Measurements from ENCODE around the gene HCFC1. TPM values are rescaled to one million over a fixed set of nuclear protein-coding genes. Genes with fewer than 3 reads are reported as not detected.

Gene HCFC1
- polyA plus RNA-seq, 1 of the 3 experiments (the other 2 are of a cell fraction): 9.5 TPM

DNA sequence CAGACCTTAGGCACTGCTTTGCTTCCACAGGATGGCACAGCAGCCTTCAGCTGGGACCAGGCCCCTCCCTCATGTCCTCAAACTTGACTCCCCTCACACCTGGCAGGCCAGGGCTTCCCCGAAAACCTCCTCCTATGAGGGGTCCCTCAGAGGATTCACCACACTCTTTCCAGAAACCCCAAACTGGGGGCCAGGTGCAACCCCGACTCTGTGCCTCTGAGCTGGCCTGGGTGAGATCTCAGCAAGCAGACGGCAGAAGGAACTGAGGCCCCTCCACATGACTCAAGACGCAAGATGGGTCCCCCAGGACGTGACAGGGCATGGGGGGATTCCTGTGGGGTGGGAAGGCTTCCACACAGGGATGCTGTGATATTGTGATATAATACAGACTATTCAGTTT, 6.2 kb downstream of the HCFC1 start (continued):
- no peak for TF ChIP-seq SMC3 (IDR thresholded peaks at IDR 0.05; ENCODE audit: low read depth, low read length)

DNA sequence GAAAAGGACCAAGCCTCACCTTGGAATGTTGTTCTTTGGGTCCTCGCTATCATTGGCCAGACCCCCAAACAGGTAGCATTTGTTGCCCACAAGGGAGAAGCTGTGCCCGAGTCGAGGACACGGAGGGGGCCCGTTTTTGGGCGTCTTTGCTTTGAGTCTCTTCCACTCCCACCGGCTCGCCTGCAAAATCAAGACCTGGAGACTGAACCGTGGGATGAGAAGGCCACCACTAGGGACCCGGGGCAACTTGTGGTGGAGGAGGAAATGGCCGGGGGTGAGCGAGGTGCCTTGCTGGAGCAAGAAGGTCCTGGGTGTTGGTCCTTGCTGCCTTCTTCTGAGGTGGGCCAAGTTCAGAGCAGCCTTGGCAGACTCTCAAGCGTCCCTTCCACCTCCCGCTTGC, 7.5 kb downstream of the HCFC1 start:
- Histone ChIP-seq H4K20me1 (ENCODE audit: insufficient read depth) (peaks cover 77% of the 10 kb centered on the region), H3K79me2 (ENCODE audit: insufficient read depth) (peaks cover 70% of the 10 kb centered on the region), H3K4me2 (no peak overlapping the region), H3F3A (replicated peaks; ENCODE audit: insufficient read depth) (no peaks in the 10 kb centered on the region), H3K27me3 (ENCODE audit: insufficient read depth) (no peaks in the 10 kb centered on the region), H3K9me2 (no peaks in the 10 kb centered on the region), H3K4me3 (ENCODE audit: low read depth in 2 of 2, low read length in 1 of 2) (no peak overlapping the region), H3K4me1 (ENCODE audit: control insufficient read depth in 1 of 2, insufficient read depth in 2 of 2, low read depth in 1 of 2, low read length in 1 of 2) (peaks cover 16 to 27% of the 10 kb centered on the region in 2 experiments; a peak in 2 of 4 replicates), H3K36me3 (replicated peaks in 1 of 2; ENCODE audit: control insufficient read depth in 1 of 2, insufficient read depth in 2 of 2, low read length in 1 of 2) (peaks cover 12 to 59% of the 10 kb centered on the region in 2 experiments), H2AFZ (ENCODE audit: low read depth) (no peak overlapping the region), H3K9ac (no peak overlapping the region), H3K9me3 (no peaks in the 10 kb centered on the region), H3K27ac (ENCODE audit: low read depth in 2 of 2, low read length in 1 of 2) (no peak overlapping the region)
- ChIA-PET CTCF (interaction anchor here (11.6 kb wide), 1 partner anchor 15 kb away, joined by 179 read pairs; the partner anchor contains the start of gene RENBP), POLR2A (no interaction called here)
- WGBS (ENCODE audit: low lambda C conversion rate): 100% methylated on average over 4 of the region's 14 CpGs
- TF ChIP-seq EZH2phosphoT487 (IDR thresholded peaks at IDR 0.05; ENCODE audit: borderline replicate concordance, low read depth): no peak
- no peak for TF ChIP-seq TCF12 (IDR thresholded peaks at IDR 0.05)
- no peak for TF ChIP-seq POLR2AphosphoS5 (IDR thresholded peaks at IDR 0.05; ENCODE audit: low read depth, low read length)
- no peak for TF ChIP-seq TEAD4 (IDR thresholded peaks at IDR 0.05; ENCODE audit: borderline replicate concordance, insufficient read depth)
- TF ChIP-seq, protein P1, sequence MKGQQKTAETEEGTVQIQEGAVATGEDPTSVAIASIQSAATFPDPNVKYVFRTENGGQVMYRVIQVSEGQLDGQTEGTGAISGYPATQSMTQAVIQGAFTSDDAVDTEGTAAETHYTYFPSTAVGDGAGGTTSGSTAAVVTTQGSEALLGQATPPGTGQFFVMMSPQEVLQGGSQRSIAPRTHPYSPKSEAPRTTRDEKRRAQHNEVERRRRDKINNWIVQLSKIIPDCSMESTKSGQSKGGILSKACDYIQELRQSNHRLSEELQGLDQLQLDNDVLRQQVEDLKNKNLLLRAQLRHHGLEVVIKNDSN (IDR thresholded peaks at IDR 0.05; ENCODE audit: borderline replicate concordance, low read depth): no peak
- no peak for TF ChIP-seq YY1 (IDR thresholded peaks at IDR 0.05; ENCODE audit: low read depth)
- TF ChIP-seq, protein P2, sequence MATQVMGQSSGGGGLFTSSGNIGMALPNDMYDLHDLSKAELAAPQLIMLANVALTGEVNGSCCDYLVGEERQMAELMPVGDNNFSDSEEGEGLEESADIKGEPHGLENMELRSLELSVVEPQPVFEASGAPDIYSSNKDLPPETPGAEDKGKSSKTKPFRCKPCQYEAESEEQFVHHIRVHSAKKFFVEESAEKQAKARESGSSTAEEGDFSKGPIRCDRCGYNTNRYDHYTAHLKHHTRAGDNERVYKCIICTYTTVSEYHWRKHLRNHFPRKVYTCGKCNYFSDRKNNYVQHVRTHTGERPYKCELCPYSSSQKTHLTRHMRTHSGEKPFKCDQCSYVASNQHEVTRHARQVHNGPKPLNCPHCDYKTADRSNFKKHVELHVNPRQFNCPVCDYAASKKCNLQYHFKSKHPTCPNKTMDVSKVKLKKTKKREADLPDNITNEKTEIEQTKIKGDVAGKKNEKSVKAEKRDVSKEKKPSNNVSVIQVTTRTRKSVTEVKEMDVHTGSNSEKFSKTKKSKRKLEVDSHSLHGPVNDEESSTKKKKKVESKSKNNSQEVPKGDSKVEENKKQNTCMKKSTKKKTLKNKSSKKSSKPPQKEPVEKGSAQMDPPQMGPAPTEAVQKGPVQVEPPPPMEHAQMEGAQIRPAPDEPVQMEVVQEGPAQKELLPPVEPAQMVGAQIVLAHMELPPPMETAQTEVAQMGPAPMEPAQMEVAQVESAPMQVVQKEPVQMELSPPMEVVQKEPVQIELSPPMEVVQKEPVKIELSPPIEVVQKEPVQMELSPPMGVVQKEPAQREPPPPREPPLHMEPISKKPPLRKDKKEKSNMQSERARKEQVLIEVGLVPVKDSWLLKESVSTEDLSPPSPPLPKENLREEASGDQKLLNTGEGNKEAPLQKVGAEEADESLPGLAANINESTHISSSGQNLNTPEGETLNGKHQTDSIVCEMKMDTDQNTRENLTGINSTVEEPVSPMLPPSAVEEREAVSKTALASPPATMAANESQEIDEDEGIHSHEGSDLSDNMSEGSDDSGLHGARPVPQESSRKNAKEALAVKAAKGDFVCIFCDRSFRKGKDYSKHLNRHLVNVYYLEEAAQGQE (IDR thresholded peaks at IDR 0.05; ENCODE audit: low read depth, low read length): no peak
- TF ChIP-seq ELF1 (IDR thresholded peaks at IDR 0.05): no peak
- TF ChIP-seq GATA2 (CRISPR knock-in tag; IDR thresholded peaks at IDR 0.05): no peak
- no peak for TF ChIP-seq MEF2A (IDR thresholded peaks at IDR 0.05; ENCODE audit: borderline replicate concordance, low read depth)
- no peak for DNase-seq

DNA sequence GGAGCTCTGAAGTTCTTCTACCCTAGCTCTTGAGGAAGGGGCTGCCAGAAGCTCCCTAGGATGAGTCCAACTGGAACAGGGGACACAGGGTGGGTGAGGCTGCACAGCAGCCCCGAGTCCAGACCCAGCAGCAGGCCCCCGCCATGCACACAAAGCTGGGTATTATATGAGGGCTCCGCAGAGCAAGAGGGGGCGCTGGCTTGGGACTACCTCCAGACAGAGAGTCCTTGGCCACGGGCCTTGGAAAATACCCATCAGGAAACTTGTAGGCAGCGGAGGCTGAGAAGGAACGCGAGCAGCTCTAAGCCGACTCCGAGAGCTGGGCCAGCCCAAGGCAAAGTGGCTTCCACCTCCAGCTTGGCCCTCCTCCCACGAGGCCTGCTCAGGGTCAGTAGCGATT, 8.1 kb downstream of the HCFC1 start:
- POLR2A ChIA-PET: no interaction called here
- no peak for DNase-seq
- TF ChIP-seq, protein P1 (IDR thresholded peaks at IDR 0.05; ENCODE audit: borderline replicate concordance, low read depth): no peak
- TF ChIP-seq, protein P3, sequence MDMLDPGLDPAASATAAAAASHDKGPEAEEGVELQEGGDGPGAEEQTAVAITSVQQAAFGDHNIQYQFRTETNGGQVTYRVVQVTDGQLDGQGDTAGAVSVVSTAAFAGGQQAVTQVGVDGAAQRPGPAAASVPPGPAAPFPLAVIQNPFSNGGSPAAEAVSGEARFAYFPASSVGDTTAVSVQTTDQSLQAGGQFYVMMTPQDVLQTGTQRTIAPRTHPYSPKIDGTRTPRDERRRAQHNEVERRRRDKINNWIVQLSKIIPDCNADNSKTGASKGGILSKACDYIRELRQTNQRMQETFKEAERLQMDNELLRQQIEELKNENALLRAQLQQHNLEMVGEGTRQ (IDR thresholded peaks at IDR 0.05; ENCODE audit: borderline replicate concordance, low read depth, low read length): no peak
- no peak for TF ChIP-seq RCOR1 (IDR thresholded peaks at IDR 0.05; ENCODE audit: low read length)
- TF ChIP-seq CHD2 (IDR thresholded peaks at IDR 0.05; ENCODE audit: low read length, partially characterized antibody): no peak
- TF ChIP-seq FOXJ3 (CRISPR knock-in tag; IDR thresholded peaks at IDR 0.05): no peak
- TF ChIP-seq, protein P4, sequence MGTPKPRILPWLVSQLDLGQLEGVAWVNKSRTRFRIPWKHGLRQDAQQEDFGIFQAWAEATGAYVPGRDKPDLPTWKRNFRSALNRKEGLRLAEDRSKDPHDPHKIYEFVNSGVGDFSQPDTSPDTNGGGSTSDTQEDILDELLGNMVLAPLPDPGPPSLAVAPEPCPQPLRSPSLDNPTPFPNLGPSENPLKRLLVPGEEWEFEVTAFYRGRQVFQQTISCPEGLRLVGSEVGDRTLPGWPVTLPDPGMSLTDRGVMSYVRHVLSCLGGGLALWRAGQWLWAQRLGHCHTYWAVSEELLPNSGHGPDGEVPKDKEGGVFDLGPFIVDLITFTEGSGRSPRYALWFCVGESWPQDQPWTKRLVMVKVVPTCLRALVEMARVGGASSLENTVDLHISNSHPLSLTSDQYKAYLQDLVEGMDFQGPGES (IDR thresholded peaks at IDR 0.05; ENCODE audit: low read depth, low read length): no peak
- no peak for TF ChIP-seq NFIC (IDR thresholded peaks at IDR 0.05; ENCODE audit: borderline replicate concordance)
- TF ChIP-seq GATA2 (CRISPR knock-in tag; IDR thresholded peaks at IDR 0.05): no peak
- TF ChIP-seq MXI1 (IDR thresholded peaks at IDR 0.05; ENCODE audit: low read depth, low read length): no peak
- TF ChIP-seq ELF1 (IDR thresholded peaks at IDR 0.05): no peak
- no peak for TF ChIP-seq RXRA (IDR thresholded peaks at IDR 0.05; ENCODE audit: borderline replicate concordance, low read depth)

More for the DNA sequence above, 8.1 kb downstream of the HCFC1 start:
- peaks cover 65% of the 10 kb centered on the region for H3K79me2 ChIP-seq (ENCODE audit: insufficient read depth)
- no peaks in the 10 kb centered on the region for H3K9me2 ChIP-seq
- H3K4me1 ChIP-seq (ENCODE audit: control insufficient read depth in 1 of 2, insufficient read depth in 2 of 2, low read depth in 1 of 2, low read length in 1 of 2): peaks cover 14 to 21% of the 10 kb centered on the region in 2 experiments; a peak in 2 of 4 replicates
- H3K9me3 ChIP-seq: no peaks in the 10 kb centered on the region
- no peak overlapping the region for H3K9ac ChIP-seq
- 83% methylated on average over 4 of the region's 12 CpGs for WGBS (ENCODE audit: low lambda C conversion rate)
- H3K4me3 ChIP-seq (ENCODE audit: low read depth in 2 of 2, low read length in 1 of 2): no peak overlapping the region
- no peaks in the 10 kb centered on the region for H3K27me3 ChIP-seq (ENCODE audit: insufficient read depth)
- H4K20me1 ChIP-seq (ENCODE audit: insufficient read depth): peaks cover 72% of the 10 kb centered on the region
- no peak overlapping the region for H3K27ac ChIP-seq (ENCODE audit: low read depth in 2 of 2, low read length in 1 of 2)
- CTCF ChIA-PET: interaction anchor here (11.6 kb wide), 1 partner anchor 15 kb away, joined by 179 read pairs; the partner anchor contains the start of gene RENBP
- H2AFZ ChIP-seq (ENCODE audit: low read depth): no peak overlapping the region
- H3F3A ChIP-seq (replicated peaks; ENCODE audit: insufficient read depth): no peaks in the 10 kb centered on the region
- H3K36me3 ChIP-seq (replicated peaks in 1 of 2; ENCODE audit: control insufficient read depth in 1 of 2, insufficient read depth in 2 of 2, low read length in 1 of 2): peaks cover 12 to 64% of the 10 kb centered on the region in 2 experiments
- no peak overlapping the region for H3K4me2 ChIP-seq
